ENCODE results near the gene TPPP2. TPM values are rescaled to one million over a fixed set of nuclear protein-coding genes. Genes with fewer than 3 reads are reported as not detected.

TPPP2 gene
- total RNA-seq, 1 experiment from 2014 or later: 0.35 TPM

DNA sequence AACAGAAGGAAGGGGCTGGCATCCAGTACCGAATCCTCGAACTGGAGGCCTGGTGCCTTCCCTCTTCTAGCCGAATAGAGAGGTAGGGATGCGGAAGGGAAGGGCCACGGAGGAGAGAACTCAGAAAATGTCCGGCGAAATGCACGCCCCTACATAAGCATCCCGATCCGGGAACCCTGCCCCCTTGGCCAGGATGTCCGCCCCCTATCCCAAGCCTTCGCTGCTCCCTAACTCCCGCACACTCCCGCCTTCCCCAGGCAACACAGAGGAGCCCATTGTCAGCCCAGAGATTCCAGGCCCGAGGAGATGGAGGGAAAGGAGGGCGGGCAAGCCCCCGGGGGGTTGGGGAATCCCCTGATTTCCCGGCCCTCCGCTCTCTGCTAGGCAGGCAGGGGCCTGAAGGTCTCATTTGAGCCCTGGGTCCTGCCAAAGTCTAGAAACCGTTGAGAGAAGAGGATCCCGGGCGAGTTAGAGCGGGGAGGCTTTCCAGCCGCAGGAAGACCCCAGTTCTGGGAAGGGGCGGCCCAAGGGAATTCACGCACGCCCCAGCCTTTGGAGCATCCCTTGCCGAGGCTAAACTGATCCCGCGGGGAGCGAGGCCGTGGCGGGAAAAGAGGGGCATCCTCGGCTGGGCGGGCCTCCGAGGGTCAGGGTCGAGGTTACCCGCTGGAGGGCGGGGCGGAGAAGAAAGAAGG is 39.5 kb downstream of the TPPP2 start (continued):
- TF ChIP-seq, protein P1, sequence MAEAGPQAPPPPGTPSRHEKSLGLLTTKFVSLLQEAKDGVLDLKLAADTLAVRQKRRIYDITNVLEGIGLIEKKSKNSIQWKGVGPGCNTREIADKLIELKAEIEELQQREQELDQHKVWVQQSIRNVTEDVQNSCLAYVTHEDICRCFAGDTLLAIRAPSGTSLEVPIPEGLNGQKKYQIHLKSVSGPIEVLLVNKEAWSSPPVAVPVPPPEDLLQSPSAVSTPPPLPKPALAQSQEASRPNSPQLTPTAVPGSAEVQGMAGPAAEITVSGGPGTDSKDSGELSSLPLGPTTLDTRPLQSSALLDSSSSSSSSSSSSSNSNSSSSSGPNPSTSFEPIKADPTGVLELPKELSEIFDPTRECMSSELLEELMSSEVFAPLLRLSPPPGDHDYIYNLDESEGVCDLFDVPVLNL (CRISPR knock-in tag; IDR thresholded peaks at IDR 0.05; ENCODE audit: borderline replicate concordance, low read depth): 0 out of 2 replicates have a peak, but pooled peaks have one; percentile 64
- no peak for TF ChIP-seq TCF7 (CRISPR knock-in tag; IDR thresholded peaks at IDR 0.05; ENCODE audit: low read depth)
- no peak for TF ChIP-seq IRF2 (CRISPR knock-in tag; IDR thresholded peaks at IDR 0.05; ENCODE audit: borderline replicate concordance, low read depth)
- TF ChIP-seq, protein P2, sequence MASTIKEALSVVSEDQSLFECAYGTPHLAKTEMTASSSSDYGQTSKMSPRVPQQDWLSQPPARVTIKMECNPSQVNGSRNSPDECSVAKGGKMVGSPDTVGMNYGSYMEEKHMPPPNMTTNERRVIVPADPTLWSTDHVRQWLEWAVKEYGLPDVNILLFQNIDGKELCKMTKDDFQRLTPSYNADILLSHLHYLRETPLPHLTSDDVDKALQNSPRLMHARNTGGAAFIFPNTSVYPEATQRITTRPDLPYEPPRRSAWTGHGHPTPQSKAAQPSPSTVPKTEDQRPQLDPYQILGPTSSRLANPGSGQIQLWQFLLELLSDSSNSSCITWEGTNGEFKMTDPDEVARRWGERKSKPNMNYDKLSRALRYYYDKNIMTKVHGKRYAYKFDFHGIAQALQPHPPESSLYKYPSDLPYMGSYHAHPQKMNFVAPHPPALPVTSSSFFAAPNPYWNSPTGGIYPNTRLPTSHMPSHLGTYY (CRISPR knock-in tag; IDR thresholded peaks at IDR 0.05): no peak
- TF ChIP-seq PRRX2 (CRISPR knock-in tag; IDR thresholded peaks at IDR 0.05): no peak
- TF ChIP-seq NR3C1 (CRISPR knock-in tag; conservative IDR thresholded peaks at IDR 0.05; ENCODE audit: low read depth): no peak
- no peak for TF ChIP-seq GTF2I (CRISPR knock-in tag; conservative IDR thresholded peaks at IDR 0.05)
- TF ChIP-seq NR1H2 (CRISPR knock-in tag; IDR thresholded peaks at IDR 0.05): no peak
- TF ChIP-seq, protein P3, sequence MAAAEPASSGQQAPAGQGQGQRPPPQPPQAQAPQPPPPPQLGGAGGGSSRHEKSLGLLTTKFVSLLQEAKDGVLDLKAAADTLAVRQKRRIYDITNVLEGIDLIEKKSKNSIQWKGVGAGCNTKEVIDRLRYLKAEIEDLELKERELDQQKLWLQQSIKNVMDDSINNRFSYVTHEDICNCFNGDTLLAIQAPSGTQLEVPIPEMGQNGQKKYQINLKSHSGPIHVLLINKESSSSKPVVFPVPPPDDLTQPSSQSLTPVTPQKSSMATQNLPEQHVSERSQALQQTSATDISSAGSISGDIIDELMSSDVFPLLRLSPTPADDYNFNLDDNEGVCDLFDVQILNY (CRISPR knock-in tag; IDR thresholded peaks at IDR 0.05): peak; percentile 11; the same call in 1 of the 2 replicates

DNA sequence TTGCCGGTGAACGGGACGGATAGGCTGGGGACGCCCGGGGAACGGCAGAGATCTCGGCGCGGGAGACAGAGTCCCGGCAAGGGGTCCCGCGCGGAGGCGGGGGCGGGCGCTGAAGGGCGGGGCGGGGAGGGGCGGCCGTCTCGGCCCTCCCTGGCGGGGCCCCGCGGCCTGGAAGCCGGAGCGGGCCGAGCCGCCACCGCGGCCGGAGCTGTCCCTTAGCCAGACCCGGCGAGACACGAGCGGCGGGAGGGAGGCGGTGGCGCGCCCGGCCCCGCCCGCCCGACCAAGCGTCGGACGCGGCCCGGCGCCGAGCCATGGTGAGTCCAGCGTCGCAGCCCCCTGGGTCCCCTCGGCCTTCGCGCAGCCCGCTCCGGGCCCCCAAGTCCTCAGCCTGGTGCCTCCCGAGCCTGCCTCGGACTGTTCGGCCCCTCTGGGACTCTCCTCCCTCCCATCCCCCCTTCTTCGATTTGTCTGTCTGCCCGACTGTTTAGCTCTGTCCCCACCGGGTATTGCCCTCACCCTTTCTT is 40.1 kb downstream of the TPPP2 start, which contains the start of gene ARHGEF40:
Gene ARHGEF40, plus strand, starts transcription at position 222 of the 527 bp plus-strand sequence. Its CDS starts 93 bp downstream, at position 315.
- Mint-ChIP-seq H3K27ac (peak within 1 kb of the TSS; percentile 80), H3K4me1 (peaks cover 33% of the 10 kb centered on the region), H3K27me3 (ENCODE audit: low read depth) (peaks cover 5% of the 10 kb centered on the region; the same call in 1 of the 2 replicates), H3K4me3 (peak within 1 kb of the TSS; percentile 89), H3K9me3 (no peaks in the 10 kb centered on the region), H3K36me3 (peaks cover 17% of the 10 kb centered on the region)
- ChIA-PET POLR2A (interaction anchor here (0.5 to 3.0 kb wide), 13 partner anchors 11 to 728 kb away, joined by 3 to 74 read pairs (median 8); no protein-coding TSS in a partner anchor), CTCF (interaction anchor here (0.8 to 4.6 kb wide), 18 partner anchors 9 to 197 kb away, joined by 3 to 165 read pairs (median 15); partner anchors contain the start of genes SLC39A2, TMEM253 and ZNF219)
- ATAC-seq (peak; percentile 0; the same call in 1 of the 2 replicates), DNase-seq (ENCODE audit: low spot score) (peak; percentile 58)
- TF ChIP-seq, protein P4, sequence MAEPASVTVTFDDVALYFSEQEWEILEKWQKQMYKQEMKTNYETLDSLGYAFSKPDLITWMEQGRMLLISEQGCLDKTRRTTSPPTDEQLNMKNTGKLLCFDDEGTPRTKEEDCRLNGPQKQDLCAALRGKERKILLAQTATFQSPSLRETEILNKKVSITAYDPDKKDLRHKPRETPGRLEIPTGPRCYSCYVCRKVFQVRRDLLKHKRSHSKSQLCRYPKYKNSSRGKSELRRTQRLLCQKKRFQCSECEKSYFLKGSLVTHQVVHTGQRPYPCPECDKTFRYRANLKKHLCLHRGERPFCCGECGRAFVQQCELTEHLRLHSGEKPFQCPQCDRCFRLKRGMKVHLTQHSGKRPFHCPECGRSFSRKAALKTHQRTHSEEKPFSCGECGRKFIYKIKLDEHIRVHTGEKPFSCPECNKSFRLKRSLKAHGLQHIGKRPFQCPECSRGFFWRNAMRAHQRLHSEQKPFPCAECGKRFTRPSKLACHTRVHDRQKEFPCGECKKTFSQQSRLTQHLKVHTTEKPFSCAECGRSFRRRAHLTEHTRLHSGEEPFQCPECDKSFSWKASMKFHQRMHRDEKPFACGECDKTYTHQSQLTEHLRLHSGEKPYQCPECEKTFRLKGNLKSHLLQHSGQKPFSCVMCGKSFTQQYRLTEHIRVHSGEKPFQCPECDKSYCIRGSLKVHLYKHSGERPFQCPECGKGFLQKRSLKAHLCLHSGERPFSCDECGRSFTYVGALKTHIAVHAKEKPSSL (CRISPR knock-in tag; conservative IDR thresholded peaks at IDR 0.05): no peak
- no peak for TF ChIP-seq SMAD3 (CRISPR knock-in tag; IDR thresholded peaks at IDR 0.05; ENCODE audit: borderline replicate concordance)
- no peak for TF ChIP-seq JAZF1 (CRISPR knock-in tag; IDR thresholded peaks at IDR 0.05)
- TF ChIP-seq ZNF121 (CRISPR knock-in tag; IDR thresholded peaks at IDR 0.05): no peak
- TF ChIP-seq SP1 (CRISPR knock-in tag; conservative IDR thresholded peaks at IDR 0.05): peak; percentile 16
- no peak for TF ChIP-seq KAT7 (CRISPR knock-in tag; IDR thresholded peaks at IDR 0.05; ENCODE audit: borderline replicate concordance)
- TF ChIP-seq, protein P2 (CRISPR knock-in tag; IDR thresholded peaks at IDR 0.05): no peak
- no peak for TF ChIP-seq ETV6 (CRISPR knock-in tag; IDR thresholded peaks at IDR 0.05)
- no peak for TF ChIP-seq SOX15 (CRISPR knock-in tag; IDR thresholded peaks at IDR 0.05)
- TF ChIP-seq, protein P5, sequence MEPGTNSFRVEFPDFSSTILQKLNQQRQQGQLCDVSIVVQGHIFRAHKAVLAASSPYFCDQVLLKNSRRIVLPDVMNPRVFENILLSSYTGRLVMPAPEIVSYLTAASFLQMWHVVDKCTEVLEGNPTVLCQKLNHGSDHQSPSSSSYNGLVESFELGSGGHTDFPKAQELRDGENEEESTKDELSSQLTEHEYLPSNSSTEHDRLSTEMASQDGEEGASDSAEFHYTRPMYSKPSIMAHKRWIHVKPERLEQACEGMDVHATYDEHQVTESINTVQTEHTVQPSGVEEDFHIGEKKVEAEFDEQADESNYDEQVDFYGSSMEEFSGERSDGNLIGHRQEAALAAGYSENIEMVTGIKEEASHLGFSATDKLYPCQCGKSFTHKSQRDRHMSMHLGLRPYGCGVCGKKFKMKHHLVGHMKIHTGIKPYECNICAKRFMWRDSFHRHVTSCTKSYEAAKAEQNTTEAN (CRISPR knock-in tag; IDR thresholded peaks at IDR 0.05): no peak
- no peak for TF ChIP-seq ZNF219 (CRISPR knock-in tag; IDR thresholded peaks at IDR 0.05; ENCODE audit: borderline replicate concordance)
- no peak for TF ChIP-seq ELF4 (CRISPR knock-in tag; IDR thresholded peaks at IDR 0.05; ENCODE audit: low read depth)
- no peak for TF ChIP-seq ZNF416 (CRISPR knock-in tag; IDR thresholded peaks at IDR 0.05)
- TF ChIP-seq GTF2I (CRISPR knock-in tag; conservative IDR thresholded peaks at IDR 0.05): no peak
- TF ChIP-seq, protein P6, sequence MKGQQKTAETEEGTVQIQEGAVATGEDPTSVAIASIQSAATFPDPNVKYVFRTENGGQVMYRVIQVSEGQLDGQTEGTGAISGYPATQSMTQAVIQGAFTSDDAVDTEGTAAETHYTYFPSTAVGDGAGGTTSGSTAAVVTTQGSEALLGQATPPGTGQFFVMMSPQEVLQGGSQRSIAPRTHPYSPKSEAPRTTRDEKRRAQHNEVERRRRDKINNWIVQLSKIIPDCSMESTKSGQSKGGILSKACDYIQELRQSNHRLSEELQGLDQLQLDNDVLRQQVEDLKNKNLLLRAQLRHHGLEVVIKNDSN (CRISPR knock-in tag; IDR thresholded peaks at IDR 0.05): no peak
- peak; percentile 25; the same call in 1 of the 2 replicates for TF ChIP-seq CREM (CRISPR knock-in tag; IDR thresholded peaks at IDR 0.05)
- TF ChIP-seq ZNF263 (CRISPR knock-in tag; IDR thresholded peaks at IDR 0.05; ENCODE audit: low read depth): no peak
- TF ChIP-seq NR2C2 (CRISPR knock-in tag; IDR thresholded peaks at IDR 0.05): no peak
